ENCODE data around the gene TAS1R2. TPM values are rescaled to one million over a fixed set of nuclear protein-coding genes. Genes with fewer than 3 reads are reported as not detected.
"Not testable (repeated sequence)": the region's sequence is repeated elsewhere in the genome, so short reads cannot be mapped to it uniquely, and the experiment has no call there.

TAS1R2 gene
- polyA plus RNA-seq, 1 of the 3 experiments (the other 2 are of a cell fraction), result not detected

DNA sequence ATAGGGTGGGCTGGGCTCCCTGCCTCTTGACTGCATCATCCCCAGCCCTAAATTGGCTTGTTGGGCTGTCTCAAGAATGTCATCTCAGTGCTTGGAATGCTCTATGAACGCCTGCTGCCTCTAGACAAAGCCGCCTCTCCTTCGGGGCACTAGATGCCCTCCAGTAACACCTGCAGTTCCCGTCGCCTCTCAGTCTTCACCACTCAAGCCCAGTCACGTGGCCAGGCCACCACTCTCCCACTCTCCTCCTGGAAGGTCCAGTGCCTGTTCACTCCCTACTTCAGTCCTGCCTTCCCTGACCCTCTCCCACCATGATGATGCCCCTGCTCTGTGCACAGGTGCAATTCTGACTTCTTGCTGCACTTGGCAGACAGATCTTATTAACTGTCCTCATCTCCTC is 7.0 kb downstream of the TAS1R2 start:
- WGBS (ENCODE audit: low lambda C conversion rate), result 32% methylated on average over 5 of the region's 6 CpGs
- no peak overlapping the region for H3K27ac ChIP-seq (ENCODE audit: low read depth in 2 of 2, low read length in 1 of 2)
- H3K9me2 ChIP-seq, result no peaks in the 10 kb centered on the region
- H3K27me3 ChIP-seq (ENCODE audit: insufficient read depth), result no peaks in the 10 kb centered on the region
- H3K9me3 ChIP-seq, result no peaks in the 10 kb centered on the region
- no peak for DNase-seq
- no peak overlapping the region for H2AFZ ChIP-seq (ENCODE audit: low read depth)
- H3K4me1 ChIP-seq (ENCODE audit: control insufficient read depth in 1 of 2, insufficient read depth in 2 of 2, low read depth in 1 of 2, low read length in 1 of 2), result peaks cover 0 to 2% of the 10 kb centered on the region in 2 experiments; a peak in 1 of 4 replicates
- ChIA-PET CTCF (interaction anchor here (0.9 to 1.1 kb wide), 2 partner anchors 31 to 255 kb away, joined by 3 to 4 read pairs; no protein-coding TSS in a partner anchor), POLR2A (no interaction called here)
- no peak overlapping the region for H3K9ac ChIP-seq
- TF ChIP-seq NFIC (IDR thresholded peaks at IDR 0.05; ENCODE audit: borderline replicate concordance) (no peak), TEAD4 (IDR thresholded peaks at IDR 0.05; ENCODE audit: borderline replicate concordance, insufficient read depth) (no peak), TCF12 (IDR thresholded peaks at IDR 0.05) (no peak), POLR2AphosphoS5 (IDR thresholded peaks at IDR 0.05; ENCODE audit: low read depth, low read length) (no peak), CTCF (IDR thresholded peaks at IDR 0.05) (no peak)
- H3F3A ChIP-seq (replicated peaks; ENCODE audit: insufficient read depth), result no peaks in the 10 kb centered on the region
- H3K79me2 ChIP-seq (ENCODE audit: insufficient read depth), result no peaks in the 10 kb centered on the region
- H3K36me3 ChIP-seq (replicated peaks in 1 of 2; ENCODE audit: control insufficient read depth in 1 of 2, insufficient read depth in 2 of 2, low read length in 1 of 2), result no peaks in the 10 kb centered on the region
- H3K4me2 ChIP-seq, result no peak overlapping the region
- H3K4me3 ChIP-seq (ENCODE audit: low read depth in 2 of 2, low read length in 1 of 2), result no peak overlapping the region
- no peaks in the 10 kb centered on the region for H4K20me1 ChIP-seq (ENCODE audit: insufficient read depth)

DNA sequence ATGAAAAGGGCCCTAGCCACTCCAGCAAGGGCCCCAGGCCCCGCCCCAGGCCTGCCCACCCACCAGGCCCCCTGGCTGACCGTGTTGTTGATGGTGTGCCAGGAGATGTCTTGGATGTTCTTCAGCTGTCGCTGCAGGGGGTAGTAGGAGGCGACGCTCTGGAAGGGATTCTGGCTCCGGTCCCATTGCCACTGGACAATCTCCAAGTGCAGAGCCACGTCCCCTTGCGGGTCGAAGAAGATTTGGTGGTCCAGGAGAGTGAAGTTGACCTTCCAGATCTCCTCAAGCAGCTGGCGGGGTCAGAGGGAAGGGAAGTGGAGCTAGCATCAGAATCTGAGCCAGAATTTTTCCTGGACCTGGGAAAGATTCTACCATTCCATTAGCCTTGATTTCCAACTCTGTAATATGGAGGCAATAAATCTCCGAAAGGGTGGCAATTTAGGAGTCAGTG is 10.2 kb downstream of the TAS1R2 start:
- H3K4me2 ChIP-seq, result no peak overlapping the region
- H3K27ac ChIP-seq (ENCODE audit: low read depth in 2 of 2, low read length in 1 of 2), result no peak overlapping the region
- H3K9me2 ChIP-seq, result no peaks in the 10 kb centered on the region
- no peak overlapping the region for H3K9ac ChIP-seq
- 30% methylated on average over 7 of the region's 11 CpGs for WGBS (ENCODE audit: low lambda C conversion rate)
- H4K20me1 ChIP-seq (ENCODE audit: insufficient read depth), result no peaks in the 10 kb centered on the region
- CTCF ChIA-PET, result interaction anchor here (1.1 to 3.3 kb wide), 4 partner anchors 35 to 268 kb away, joined by 3 to 15 read pairs (median 6); no protein-coding TSS in a partner anchor
- H3K36me3 ChIP-seq (replicated peaks in 1 of 2; ENCODE audit: control insufficient read depth in 1 of 2, insufficient read depth in 2 of 2, low read length in 1 of 2), result no peaks in the 10 kb centered on the region
- no peak for TF ChIP-seq TCF12 (IDR thresholded peaks at IDR 0.05)
- TF ChIP-seq TAF1 (IDR thresholded peaks at IDR 0.05; ENCODE audit: borderline replicate concordance, low read depth, low read length), result no peak
- no peaks in the 10 kb centered on the region for H3K79me2 ChIP-seq (ENCODE audit: insufficient read depth)
- POLR2A ChIA-PET, result no interaction called here
- no peak overlapping the region for H2AFZ ChIP-seq (ENCODE audit: low read depth)
- no peaks in the 10 kb centered on the region for H3K27me3 ChIP-seq (ENCODE audit: insufficient read depth)
- no peaks in the 10 kb centered on the region for H3F3A ChIP-seq (replicated peaks; ENCODE audit: insufficient read depth)
- H3K9me3 ChIP-seq, result no peaks in the 10 kb centered on the region
- no peak overlapping the region for H3K4me3 ChIP-seq (ENCODE audit: low read depth in 2 of 2, low read length in 1 of 2)
- no peak for DNase-seq
- H3K4me1 ChIP-seq (ENCODE audit: control insufficient read depth in 1 of 2, insufficient read depth in 2 of 2, low read depth in 1 of 2, low read length in 1 of 2), result peaks cover 0 to 2% of the 10 kb centered on the region in 2 experiments; a peak in 1 of 4 replicates

DNA sequence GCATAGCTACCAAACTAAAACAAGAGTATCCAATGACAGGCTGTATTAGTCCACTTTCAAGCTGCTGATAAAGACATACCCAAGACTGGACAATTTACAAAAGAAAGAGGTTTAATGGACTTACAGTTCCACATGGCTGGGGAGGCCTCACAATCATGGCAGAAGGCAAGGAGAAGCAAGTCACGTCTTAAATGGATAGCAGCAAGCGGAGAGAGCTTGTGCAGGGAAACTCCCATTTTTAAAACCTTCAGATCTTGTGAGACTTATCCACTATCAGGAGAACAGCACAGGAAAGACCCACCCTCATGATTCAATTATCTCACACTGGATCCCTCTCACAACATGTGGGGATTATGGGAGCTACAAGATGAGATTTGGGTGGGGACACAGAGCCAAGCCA is 11.7 kb downstream of the TAS1R2 start:
- H3K9me3 ChIP-seq; H3F3A ChIP-seq (replicated peaks; ENCODE audit: insufficient read depth); H3K9me2 ChIP-seq; H3K27ac ChIP-seq (ENCODE audit: low read depth in 2 of 2, low read length in 1 of 2); H3K4me3 ChIP-seq (ENCODE audit: low read depth in 2 of 2, low read length in 1 of 2); DNase-seq; H2AFZ ChIP-seq (ENCODE audit: low read depth); H3K36me3 ChIP-seq (replicated peaks in 1 of 2; ENCODE audit: control insufficient read depth in 1 of 2, insufficient read depth in 2 of 2, low read length in 1 of 2); H3K4me2 ChIP-seq; H3K27me3 ChIP-seq (ENCODE audit: insufficient read depth); H3K4me1 ChIP-seq (ENCODE audit: control insufficient read depth in 1 of 2, insufficient read depth in 2 of 2, low read depth in 1 of 2, low read length in 1 of 2); H4K20me1 ChIP-seq (ENCODE audit: insufficient read depth); H3K9ac ChIP-seq; H3K79me2 ChIP-seq (ENCODE audit: insufficient read depth); POLR2A ChIA-PET: not testable (repeated sequence)
- WGBS (ENCODE audit: low lambda C conversion rate), result 26% methylated on average over 2 of the region's 2 CpGs
- CTCF ChIA-PET, result interaction anchor here (0.8 to 3.3 kb wide), 5 partner anchors 9 to 250 kb away, joined by 3 to 15 read pairs (median 4); no protein-coding TSS in a partner anchor
